ENCODE data around the gene SOSTDC1.

- TF ChIP-seq CTCF (IDR thresholded peaks at IDR 0.05) (no peak), POLR2A (IDR thresholded peaks at IDR 0.05) (no peak)
These were observed 35.4 kb downstream of the SOSTDC1 start for GRCh38 chr7:16430133-16430532.

All from prostate gland (tissue), 2 donors.